ENCODE data around the gene TXNRD3.

- TF ChIP-seq CTCF (IDR thresholded peaks at IDR 0.05), result no peak
- no peak for TF ChIP-seq POLR2A (IDR thresholded peaks at IDR 0.05)
These were observed 92.1 kb downstream of the TXNRD3 start for GRCh38 chr3:126562737-126563276.
